Amniotic stem cell (primary cell): ENCODE data around the gene CD79A.
A peak's percentile ranks its signal among the peaks of the same experiment; 100 is the strongest.

Experiments
- DNase-seq: peaks from one replicate; lab custom pipeline; 2025; lab: John Stamatoyannopoulos, UW

Gene CD79A

DNA sequence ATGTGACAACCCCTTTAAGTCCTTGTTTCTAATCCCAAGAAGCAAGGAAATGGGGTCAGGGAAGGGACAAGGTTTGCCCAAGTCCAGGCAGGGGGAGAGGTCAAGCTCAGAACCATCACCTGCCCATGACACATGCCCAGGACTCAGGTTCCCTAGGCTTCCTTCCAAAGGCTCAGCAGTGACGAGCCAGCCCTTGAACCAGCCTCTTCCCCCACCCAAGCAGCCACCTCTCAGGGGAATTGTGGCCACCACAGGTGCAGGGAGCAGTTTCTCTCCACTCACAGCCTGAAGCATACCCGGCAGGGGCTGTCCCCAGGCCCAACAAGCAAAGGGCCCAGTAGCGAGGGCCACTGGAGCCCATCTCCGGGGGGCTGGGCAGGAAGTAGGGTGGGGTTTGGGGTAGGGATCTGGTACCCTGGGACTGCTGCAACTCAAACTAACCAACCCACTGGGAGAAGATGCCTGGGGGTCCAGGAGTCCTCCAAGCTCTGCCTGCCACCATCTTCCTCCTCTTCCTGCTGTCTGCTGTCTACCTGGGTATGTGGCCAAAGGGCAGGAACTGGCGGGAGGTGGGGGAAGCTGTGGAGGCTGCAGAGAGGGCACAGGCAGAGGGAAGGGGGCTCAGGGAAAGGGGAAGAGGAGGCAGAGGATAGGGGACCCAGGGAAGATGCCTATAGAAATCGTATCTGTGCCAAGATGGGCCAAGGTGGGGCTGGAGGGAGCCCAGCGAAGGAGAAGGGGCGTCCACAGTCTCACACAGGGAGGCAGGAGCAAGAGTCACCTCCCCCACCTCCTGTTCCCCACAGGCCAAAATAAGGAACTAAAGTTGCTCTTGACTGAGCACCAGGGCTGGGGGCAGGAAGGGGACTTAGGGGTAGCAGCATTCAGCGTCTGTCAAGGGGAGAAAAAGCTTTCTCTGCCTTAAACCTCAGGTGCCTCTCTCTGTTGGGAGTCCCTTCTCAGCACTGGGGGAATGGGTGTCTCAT lies at the start of gene CD79A:
Gene CD79A, plus strand, starts transcription at position 433 of the 986 bp plus-strand sequence. Its CDS starts 26 bp downstream, at position 459.
- DNase-seq: no peak

DNA sequence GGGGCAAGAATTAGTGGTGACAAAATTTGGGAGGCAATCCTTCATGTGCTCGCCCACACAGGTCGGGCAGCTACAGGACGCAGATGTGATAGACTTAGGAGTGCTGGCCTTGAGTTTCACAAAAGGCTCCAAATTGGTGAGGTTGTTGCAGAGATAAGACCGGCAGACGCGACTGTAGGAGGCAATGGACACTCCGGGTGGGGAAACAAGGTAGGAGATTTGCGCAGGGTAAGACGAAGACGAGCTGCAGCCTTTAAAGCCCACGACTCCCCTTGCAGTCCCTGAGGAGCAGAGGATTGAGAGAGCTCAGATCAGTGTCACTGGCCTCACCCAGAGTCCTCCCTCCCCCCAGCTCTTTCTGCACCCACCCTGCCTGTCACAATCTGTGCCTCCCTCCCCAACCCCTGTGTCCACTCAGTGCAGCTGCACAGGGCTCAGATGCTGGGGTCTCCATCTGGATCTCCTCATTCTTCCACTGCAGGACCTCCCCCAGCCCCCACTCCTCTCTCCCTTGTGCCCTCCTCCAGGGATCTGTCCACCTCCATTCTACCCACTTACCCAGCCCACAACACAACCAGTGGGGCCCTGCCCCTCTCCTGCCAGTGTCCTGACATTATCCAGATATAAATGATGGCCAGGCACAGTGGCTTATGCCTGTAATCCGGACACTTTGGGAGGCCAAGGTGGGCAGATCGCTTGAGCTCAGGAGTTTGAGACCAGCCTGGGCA lies 38.9 kb upstream of the CD79A start:
- DNase-seq: no peak

DNA sequence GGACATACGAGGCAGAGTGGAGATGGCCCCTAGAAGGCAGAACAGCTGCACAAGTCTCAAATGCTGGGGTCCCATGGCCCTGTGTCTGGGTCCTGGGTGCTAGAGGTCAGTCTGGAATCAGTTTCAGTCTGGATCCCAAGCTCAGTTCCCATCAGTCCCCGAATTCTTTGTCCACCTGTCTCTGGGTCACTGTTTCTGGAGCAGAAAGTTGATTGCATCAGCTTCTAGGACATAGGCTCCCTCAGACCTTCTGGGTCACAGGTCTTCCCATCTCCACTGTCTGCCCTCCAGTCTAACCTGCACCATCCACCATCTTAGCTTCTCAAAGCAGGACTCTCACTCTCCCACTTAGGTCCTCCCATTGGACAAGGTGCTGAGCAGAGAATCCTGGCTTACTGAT lies 37.9 kb upstream of the CD79A start:
- no peak for DNase-seq

DNA sequence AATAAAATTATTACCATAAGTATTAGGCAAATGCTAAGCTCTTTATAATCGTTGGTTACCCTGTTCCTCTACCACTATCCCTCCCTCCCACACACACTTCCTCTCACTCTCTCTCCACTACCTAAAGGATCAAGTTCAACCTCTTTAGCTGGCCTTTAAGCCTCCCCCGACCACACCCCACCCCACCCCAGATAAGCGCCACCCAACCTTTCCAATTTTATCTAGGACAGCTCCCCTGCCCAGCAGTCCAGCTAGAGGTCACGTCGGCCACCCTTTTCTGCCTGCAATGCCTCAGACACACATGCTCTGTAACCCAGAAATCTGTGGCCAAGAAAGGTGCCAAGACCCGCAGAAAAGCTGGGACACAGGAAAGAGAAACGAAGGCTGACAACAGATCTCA lies 33.7 kb upstream of the CD79A start:
- no peak for DNase-seq

DNA sequence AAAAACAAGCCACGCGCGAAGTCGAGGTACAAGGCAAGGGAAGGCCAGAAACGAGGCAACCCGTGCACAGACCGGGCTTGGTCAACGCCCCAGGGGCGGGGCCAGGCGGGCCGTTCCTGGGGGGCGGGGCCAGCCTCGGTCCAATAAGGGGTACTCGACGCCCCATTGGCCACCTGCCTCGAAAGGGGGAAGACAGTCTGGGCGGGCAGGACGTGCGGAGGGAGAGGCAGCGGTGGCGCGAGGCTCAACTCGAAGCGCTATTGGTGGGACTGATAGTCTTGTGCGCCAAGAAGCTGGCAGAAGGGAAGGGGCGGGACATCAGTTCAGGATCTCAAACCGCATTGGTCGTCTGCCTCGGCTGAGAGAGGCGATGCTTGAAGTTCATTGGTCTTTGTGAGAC lies 32.5 kb upstream of the CD79A start, which contains the start of gene LYPD4:
Gene LYPD4, minus strand, starts transcription at position 83 of the 400 bp plus-strand sequence. CDS start 5,398 bp downstream, outside the sequence.
- DNase-seq: no peak

DNA sequence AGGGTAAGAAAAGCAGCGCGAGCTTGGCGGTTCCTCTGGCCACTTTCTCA lies 32.3 kb upstream of the CD79A start, which contains the start of gene DMRTC2:
Gene DMRTC2, plus strand, starts transcription at position 42 of the 50 bp plus-strand sequence. CDS start 2,387 bp downstream, outside the sequence.
- DNase-seq: no peak

DNA sequence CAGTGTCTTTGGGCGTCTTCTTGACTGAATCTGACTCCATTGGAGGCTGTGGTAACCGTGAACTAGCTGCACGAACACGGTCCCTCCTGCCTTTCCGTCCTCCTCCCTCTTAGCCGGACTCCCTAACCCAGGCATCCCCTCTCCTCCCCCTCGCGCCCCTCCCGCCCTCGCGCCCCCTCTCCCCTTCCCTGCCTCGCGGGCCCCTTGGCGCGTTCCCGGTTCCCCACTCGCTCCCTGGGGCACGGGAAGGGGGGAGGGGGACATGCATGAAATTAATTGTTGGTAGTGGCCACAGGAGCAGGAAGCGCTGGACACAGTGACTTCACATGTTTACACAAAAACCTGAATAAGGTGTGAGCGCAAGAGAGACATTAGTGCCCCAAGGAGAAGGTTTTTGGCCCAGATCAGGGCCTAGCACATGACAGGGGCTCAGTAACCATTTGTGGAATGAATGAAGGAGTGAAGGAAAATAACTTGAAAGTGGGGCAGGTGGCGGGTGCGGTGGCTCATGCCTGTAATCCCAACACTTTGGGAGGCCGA lies 32.0 kb upstream of the CD79A start:
- no peak for DNase-seq

DNA sequence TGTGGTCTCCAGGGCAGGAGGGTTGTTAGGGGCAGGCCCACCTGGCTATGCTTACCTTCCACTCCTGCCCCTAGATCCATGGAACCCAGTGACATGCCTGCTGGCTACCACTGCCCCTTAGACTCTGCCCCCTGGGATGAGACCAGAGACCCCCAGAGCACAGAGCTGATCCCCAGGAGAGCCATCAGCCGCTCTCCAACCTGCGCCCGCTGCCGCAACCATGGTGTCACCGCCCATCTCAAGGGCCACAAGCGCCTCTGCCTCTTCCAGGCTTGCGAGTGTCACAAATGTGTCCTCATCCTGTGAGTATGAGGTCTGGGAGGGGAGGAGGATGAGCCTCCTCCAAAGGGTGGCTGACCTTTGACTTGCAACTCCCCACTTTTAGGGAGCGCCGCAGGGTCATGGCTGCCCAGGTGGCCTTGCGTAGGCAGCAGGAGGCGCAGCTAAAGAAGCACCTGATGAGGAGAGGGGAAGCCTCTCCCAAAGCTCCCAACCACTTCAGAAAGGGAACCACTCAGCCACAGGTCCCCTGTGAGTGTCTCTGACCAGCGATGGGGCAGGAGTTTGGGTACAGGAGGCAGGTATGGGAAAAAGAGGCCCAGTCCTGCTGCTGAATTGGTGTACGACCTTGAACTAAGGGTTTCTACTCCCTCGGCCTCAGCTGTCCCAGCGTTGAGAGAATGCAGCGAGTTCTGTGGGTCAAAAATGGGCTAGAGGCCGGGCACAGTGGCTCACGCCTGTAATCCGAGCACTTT lies 29.6 kb upstream of the CD79A start:
- DNase-seq: no peak

DNA sequence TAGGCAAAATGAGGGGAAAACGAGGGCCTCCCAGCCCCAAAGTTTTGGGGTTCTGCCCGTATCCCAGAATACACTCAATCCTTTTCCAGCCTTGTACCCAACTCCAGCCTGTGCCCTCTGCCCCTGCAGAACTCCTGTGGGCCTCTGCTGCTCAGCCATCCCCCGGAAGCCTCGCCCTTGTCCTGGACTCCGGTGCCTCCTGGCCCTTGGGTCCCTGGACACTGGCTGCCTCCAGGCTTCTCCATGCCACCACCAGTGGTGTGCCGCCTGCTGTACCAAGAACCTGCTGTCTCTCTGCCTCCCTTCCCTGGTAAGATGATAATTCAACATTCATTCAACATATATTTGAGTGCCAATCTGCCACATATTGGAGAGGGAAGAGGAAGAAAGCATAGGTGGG lies 28.4 kb upstream of the CD79A start:
- no peak for DNase-seq

DNA sequence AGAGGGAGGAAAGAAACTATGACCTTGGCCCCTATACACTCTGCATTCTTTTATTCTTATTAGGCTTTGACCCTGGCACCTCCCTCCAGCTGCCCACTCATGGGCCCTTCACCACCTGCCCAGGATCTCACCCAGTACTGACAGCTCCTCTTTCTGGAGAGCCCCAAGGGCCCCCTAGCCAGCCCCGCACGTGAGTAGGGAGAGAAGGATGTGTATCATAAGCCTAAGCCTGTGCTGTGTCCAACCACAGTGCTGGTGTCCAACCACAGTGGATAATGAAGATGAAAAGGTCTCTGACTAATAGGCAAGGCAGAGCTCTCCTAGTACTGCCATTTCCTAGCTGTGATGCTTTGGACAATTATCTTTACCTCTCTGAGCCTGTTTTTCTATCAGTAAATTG lies 28.0 kb upstream of the CD79A start:
- DNase-seq: no peak

DNA sequence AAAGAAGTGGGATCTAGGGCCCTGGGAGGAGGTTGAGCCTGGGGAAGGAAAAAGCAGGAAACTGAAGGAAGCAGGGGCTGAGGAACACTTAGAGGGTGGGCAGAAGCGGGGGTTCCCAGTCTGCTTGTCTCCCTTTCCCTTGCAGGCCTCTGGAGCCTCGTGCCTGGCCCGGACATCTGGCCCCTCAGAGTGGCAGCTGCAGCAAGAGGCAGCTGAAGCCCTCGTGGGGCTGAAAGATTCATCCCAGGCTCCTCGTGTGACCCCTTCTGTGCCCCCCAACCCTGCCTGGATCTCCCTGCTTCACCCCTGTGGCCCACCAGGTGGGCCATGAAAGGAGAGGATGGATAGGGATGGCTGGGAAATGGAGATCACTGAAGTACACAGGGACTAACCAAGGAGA lies 26.7 kb upstream of the CD79A start:
- DNase-seq: no peak

DNA sequence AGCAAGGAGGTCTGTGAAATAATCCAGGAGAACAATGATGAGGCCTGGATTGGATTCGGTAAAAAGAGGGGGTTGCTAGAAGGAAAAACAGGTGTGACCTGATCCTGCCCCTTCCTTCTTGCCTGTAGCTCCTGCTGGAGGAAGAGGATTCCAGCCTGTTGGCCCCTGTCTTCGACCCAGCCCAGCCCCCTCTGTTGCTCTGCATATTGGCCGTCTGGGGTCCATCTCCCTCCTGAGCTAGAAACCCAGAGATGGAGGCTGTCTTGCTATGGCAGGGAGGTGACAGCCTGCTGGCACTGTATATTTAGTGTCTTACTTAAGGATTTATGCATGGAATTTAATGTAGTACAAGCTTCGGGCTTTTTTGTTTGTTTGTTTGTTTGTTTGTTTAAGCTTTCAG lies 25.6 kb upstream of the CD79A start:
- DNase-seq: no peak

DNA sequence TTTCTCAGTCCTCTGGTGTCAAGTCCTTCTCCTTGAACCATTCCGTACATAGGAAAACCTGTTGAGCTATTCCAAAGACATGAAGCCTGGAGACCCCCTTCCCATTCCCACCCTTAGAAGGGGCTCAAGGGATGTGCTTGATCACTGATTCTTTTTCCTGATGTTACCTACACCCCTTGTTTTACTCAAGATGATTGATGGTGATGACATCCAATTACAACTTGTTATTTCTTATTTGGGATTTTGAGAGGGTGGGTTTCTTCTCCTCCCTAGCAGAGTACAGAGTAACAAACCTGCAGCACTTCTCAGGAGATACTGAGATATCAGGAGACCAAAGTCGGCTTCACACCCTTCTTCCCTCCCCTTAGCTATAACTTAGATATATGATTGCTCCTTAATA lies 23.7 kb upstream of the CD79A start:
- DNase-seq: no peak

DNA sequence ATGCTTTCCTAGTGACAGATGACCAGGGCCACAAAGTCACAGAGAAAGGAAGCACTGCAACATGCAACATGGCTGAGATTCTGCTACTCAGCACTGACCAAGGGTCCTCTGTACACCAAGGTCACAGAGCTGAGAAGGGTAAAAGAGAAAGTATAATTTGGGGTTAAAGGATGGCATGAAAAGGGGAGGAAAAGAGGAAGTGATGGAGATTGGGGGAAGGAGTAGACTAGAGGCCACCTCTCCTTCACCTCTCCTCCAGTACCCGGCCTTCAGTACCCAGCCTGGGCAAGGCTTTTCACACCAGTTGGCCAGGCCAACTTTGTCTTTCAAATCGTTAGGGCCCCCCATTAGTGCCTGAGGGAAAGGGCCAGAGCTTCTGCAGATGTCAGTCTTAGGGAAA lies 23.3 kb upstream of the CD79A start:
- DNase-seq: no peak

DNA sequence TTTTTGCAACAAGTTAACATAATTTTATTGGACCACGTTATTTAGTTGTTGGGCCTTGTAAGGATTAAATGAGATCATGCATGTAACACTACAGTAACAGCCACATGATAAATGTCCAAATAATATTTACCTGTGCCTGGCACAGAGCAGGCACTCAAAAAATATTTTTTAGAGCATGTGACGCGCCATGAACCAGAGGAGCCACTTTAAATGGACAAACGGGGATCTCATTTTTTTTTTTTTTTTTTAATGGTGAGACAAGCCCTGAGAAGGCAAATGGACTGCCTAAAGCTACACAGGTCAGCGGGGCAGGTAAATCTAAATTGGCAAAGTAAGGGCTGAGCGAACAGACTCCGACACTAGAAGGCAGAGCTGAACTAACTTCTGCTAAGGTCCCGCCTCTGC lies 17.9 kb upstream of the CD79A start:
- DNase-seq: no peak

DNA sequence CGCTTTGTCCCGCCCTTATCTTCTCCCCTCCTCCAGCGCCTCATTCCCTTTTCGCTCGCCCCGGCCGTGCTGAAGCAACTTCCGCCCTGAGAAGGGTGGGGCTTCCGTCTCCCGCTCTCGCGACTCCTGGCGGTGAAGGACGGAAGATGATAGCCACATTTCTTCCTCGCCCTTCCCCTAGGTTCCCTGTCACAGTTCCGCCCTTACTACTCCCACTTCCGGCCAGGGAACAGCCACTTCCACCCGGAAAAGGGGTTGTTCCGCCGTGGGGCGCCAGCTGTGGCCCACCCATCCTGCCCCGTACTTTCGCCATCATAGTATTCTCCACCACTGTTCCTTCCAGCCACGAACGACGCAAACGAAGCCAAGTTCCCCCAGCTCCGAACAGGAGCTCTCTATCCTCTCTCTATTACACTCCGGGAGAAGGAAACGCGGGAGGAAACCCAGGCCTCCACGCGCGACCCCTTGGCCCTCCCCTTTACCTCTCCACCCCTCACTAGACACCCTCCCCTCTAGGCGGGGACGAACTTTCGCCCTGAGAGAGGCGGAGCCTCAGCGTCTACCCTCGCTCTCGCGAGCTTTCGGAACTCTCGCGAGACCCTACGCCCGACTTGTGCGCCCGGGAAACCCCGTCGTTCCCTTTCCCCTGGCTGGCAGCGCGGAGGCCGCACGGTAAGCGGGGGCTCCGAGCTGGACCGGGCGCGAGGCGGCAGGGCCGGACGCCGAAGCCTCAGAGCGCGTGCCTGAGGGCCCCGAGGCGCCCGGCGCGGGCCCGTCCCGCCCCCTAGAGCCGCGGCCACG lies 17.3 kb upstream of the CD79A start, which contains the start of gene RPS19:
Gene RPS19, plus strand, starts transcription at position 638 of the 801 bp plus-strand sequence. CDS start 520 bp downstream, outside the sequence.
- DNase-seq: peak; percentile 98

DNA sequence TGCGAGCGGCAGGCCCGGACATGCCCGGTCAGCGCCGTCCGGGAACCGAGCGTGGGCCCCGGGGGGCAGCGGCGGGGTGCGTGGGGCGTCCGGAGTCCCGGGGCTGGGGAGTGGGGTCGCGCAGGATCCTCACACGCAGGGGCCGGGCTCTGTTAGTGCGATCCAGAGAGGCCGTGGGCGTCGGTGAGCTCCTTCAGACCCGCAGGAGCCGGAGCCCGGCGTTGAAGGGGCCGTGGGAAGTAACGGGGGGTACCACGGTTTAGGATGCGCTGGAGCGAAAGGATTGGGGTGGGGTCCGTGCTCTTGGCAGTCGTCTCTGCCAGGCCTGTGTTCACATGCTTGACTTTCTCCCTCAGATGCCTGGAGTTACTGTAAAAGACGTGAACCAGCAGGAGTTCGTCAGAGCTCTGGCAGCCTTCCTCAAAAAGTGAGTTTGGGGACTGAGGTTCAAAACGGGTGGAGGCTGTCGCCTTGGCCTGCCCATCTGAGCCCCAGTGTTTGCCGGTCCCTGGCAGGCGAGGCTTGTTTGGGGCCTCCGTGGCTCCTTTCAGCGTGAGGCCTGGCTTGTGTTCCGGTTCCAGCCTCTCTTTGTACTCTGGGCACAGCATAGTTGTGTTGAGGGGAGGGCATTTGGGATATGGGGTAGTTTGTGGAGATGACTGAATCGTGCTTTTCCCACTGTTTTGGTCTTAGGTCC lies 16.5 kb upstream of the CD79A start:
- no peak for DNase-seq

DNA sequence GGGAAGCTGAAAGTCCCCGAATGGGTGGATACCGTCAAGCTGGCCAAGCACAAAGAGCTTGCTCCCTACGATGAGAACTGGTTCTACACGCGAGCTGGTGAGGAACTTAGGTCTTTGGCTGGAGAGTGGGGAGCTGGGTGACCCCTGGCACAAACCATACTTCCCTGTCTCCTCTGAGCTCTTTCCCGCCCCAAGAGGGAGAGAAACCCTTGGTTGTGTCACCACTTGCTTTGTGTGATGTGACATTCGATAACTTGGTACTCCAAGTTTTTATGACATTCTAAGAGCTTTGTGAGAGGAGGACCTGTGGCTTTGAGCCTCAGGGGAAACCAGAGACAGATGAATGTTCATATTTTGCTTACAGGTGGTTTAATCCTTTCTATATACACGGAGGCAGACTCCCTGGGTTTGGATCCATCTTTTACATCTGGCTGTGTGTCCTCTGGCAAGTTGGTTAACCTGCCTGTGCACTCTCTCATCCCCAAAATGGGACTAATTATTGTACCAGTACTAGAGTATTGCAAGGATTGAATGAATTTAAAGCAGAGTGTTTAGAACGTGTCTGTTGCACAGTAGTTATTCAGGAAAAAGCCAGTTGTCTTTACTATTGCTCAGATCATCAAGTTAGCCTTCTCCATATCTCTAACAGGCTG lies 15.8 kb upstream of the CD79A start:
- DNase-seq: no peak

DNA sequence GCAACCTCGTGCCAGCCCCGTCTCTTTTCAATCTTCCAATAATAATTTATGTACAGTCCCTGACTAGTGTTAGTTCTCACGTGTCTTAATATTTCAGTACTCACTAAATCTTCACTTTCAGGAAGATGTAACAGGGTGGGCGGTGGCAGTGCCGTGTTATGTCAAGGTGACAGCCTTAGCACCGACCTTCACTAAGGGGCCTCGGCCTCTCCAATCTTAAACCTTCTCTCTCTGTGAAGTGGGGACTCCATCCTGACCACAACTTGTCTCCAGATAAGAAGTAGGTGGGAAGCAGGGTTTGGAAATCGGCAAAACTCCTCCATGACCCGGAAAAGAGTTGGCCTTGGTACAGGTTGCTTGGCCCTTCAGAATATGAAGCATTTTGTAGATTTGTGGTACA lies 15.2 kb upstream of the CD79A start:
- no peak for DNase-seq

DNA sequence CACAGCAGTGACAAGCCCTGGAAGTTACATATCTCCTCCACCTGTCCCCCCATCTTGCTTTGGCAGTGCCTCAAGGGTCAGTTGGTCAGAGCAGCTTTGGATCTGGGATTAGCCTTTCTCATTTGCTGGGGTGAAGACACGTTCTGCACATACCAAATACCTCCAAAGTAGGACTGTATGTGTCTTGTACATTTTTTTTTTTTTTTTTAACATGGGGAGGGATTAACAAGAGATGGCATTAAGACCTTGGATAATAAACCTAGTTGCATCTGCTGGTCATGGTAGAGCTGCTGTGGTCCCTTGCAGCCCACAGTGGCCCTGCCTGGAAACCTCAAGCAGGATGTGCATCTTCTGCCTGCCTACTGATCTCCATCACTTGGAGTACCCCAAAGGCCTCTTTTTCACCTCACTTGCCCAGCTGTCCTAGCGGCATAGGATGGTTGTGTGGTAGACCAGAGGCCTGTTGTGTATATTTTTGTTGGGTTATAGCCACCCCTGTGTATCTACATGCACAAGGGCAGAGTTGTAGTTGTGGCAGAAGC lies 14.6 kb upstream of the CD79A start:
- no peak for DNase-seq
